ENCODE data around the gene EGFR. TPM values are rescaled to one million over a fixed set of nuclear protein-coding genes. Genes with fewer than 3 reads are reported as not detected.

The EGFR gene
- total RNA-seq, 1 donor from 2014 or later = 6.1 TPM

GRCh38 chr7:55254596-55255495 lies 236.0 kb downstream of the EGFR start:
- peak overlapping the region; percentile 63 for H3K27ac ChIP-seq (replicated peaks)
- H3K36me3 ChIP-seq = no peaks in the 10 kb centered on the region
- H3K27me3 ChIP-seq (ENCODE audit: low read depth) = peaks cover 74% of the 10 kb centered on the region
- intact Hi-C loops (cut with micrococcal nuclease) = loop anchor here (5.0 to 10.0 kb wide), 3 partner anchors 240 to 483 kb away; partner anchors contain the start of gene EGFR
- DNase-seq = peak; percentile 87
- H3K4me1 ChIP-seq = peaks cover 13% of the 10 kb centered on the region
- TF ChIP-seq, protein P1, sequence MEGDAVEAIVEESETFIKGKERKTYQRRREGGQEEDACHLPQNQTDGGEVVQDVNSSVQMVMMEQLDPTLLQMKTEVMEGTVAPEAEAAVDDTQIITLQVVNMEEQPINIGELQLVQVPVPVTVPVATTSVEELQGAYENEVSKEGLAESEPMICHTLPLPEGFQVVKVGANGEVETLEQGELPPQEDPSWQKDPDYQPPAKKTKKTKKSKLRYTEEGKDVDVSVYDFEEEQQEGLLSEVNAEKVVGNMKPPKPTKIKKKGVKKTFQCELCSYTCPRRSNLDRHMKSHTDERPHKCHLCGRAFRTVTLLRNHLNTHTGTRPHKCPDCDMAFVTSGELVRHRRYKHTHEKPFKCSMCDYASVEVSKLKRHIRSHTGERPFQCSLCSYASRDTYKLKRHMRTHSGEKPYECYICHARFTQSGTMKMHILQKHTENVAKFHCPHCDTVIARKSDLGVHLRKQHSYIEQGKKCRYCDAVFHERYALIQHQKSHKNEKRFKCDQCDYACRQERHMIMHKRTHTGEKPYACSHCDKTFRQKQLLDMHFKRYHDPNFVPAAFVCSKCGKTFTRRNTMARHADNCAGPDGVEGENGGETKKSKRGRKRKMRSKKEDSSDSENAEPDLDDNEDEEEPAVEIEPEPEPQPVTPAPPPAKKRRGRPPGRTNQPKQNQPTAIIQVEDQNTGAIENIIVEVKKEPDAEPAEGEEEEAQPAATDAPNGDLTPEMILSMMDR (IDR thresholded peaks at IDR 0.05; ENCODE audit: borderline replicate concordance) = peak; percentile 86
- peak overlapping the region; percentile 84 for H3K4me3 ChIP-seq
- no peaks in the 10 kb centered on the region for H3K9me3 ChIP-seq (replicated peaks)

DNA sequence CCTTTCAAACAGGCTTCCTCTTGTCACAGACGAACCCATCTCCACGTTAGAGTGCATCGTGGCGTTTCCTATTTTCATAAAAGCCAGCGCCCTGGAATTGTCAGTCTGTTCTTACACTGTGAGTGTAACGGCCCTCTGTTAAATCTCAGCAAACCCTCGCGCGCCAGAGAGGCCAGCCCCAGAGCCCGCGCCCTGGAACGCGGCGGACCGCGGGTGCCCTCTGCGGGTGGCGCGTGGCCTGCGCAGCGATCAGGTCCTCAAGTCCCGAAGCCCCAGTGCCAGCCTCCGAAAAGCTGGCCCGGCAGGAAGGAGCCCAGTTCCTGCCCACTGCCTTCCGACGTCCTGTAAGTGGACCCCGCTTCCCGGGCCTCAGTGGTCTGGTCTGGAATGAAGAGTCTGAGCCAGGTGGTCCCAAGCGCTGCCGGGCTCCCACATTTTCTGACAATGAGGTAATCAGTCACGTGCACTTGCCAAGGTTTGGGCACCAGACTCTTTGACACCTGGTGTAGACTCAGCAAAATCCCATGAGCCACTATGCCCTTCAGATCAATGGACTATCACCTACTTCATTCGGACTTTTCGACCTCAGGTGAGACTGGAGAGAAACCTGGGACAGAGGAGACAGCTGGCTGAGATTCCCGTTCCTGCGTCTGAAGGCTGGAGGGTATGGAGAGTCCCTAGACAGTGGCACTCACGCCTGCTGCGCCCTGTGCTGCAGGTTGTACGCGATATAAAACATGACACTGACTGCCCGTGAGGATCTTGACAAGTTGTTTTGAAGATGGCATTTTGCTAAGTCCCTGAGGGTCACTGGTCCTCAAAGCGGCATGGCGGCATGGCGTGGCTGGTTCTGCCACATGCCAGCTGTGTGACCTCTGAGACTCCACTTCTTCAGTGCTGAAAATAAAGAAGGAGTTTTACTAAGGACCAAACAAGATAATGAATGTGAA lies 237.0 kb downstream of the EGFR start:
- H3K27me3 ChIP-seq (ENCODE audit: low read depth) = peaks cover 81% of the 10 kb centered on the region
- peak overlapping the region; percentile 63 for H3K27ac ChIP-seq (replicated peaks)

GRCh38 chr7:55258631-55259030 lies 239.8 kb downstream of the EGFR start:
- DNase-seq = no peak
- Histone ChIP-seq H3K4me1 (peaks cover 13% of the 10 kb centered on the region), H3K9me3 (replicated peaks) (no peaks in the 10 kb centered on the region), H3K27ac (replicated peaks) (no peak overlapping the region), H3K4me3 (no peak overlapping the region), H3K27me3 (ENCODE audit: low read depth) (peaks cover 70% of the 10 kb centered on the region), H3K36me3 (no peaks in the 10 kb centered on the region)
- TF ChIP-seq, protein P1 (IDR thresholded peaks at IDR 0.05; ENCODE audit: borderline replicate concordance) = no peak
- intact Hi-C loops (cut with micrococcal nuclease) = loop anchor here (5.0 to 10.0 kb wide), 3 partner anchors 244 to 486 kb away; partner anchors contain the start of gene EGFR

More for the DNA sequence above, 237.0 kb downstream of the EGFR start:
- intact Hi-C loops (cut with micrococcal nuclease) = loop anchor here (5.0 to 10.0 kb wide), 3 partner anchors 241 to 483 kb away; partner anchors contain the start of gene EGFR
- Histone ChIP-seq H3K4me1 (peaks cover 13% of the 10 kb centered on the region), H3K4me3 (peak overlapping the region; percentile 84), H3K36me3 (no peaks in the 10 kb centered on the region), H3K9me3 (replicated peaks) (no peaks in the 10 kb centered on the region)
- TF ChIP-seq, protein P1 (IDR thresholded peaks at IDR 0.05; ENCODE audit: borderline replicate concordance) = peak; percentile 92
- DNase-seq = peak; percentile 81

DNA sequence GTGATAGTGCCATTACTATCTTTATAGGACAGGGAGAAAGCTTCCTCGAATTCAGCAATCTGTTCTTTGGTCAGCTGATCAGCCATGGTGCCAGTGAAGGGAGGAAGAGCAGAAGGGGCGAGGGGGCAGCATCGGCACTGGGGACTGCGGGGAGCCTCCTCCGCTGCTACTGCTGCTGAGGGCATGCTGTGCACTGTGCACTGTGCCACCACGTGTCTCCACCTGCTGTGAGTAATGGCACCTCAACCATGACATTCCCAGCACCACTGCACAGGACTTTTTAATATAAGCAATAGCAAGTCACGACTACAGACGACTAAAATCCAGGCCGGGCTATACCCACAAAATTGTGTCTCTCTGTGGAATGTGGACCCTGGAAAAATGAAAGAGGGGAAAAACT lies 241.4 kb downstream of the EGFR start:
- Histone ChIP-seq H3K36me3 (no peaks in the 10 kb centered on the region), H3K9me3 (replicated peaks) (no peaks in the 10 kb centered on the region), H3K4me1 (peaks cover 2% of the 10 kb centered on the region), H3K4me3 (no peak overlapping the region), H3K27me3 (ENCODE audit: low read depth) (peaks cover 59% of the 10 kb centered on the region), H3K27ac (replicated peaks) (no peak overlapping the region)
- intact Hi-C loops (cut with micrococcal nuclease) = no loop called here
- DNase-seq = no peak
- TF ChIP-seq, protein P1 (IDR thresholded peaks at IDR 0.05; ENCODE audit: borderline replicate concordance) = no peak

Data from left ventricle myocardium inferior (tissue), 1 donor.